Psoas muscle (tissue), 8 donors: ENCODE measurements around the gene OTUD7B. TPM values are rescaled to one million over a fixed set of nuclear protein-coding genes. Genes with fewer than 3 reads are reported as not detected.
A peak's percentile ranks its signal among the peaks of the same experiment; 100 is the strongest.

Experiments used
- ATAC-seq, 4 donors: fragments of 200-7000 bp; cut with Tn5 transposase; one replicate each; pipeline ENCODE4 v1.9.1; 2020; ENCODE audit warnings: moderate library complexity in 3 of 4, mild to moderate bottlenecking in 2 of 4
- DNase-seq, 2 donors: peaks; one replicate each; pipeline ENCODE4 v3.0.0-alpha.2; 2020
- H3K27ac ChIP-seq: fragments of 200-600 bp; one replicate; pipeline ENCODE4 v1.8.0; 2022
- H3K27me3 ChIP-seq, 3 donors: fragments of 200-600 bp in 1 of 3; one replicate each; pipeline versions ENCODE4 v1.6.1 to v1.8.0; 2013 to 2022; ENCODE audit warnings: low read length in 2 of 3, mild to moderate bottlenecking in 2 of 3, moderate library complexity in 1 of 3; ENCODE audit not compliant: insufficient read depth in 3 of 3
- H3K36me3 ChIP-seq, 2 donors: fragments of 200-600 bp in 1 of 2; one replicate each; pipeline versions ENCODE4 v1.6.1 to v1.8.0; 2013 to 2022; ENCODE audit warnings: low read depth in 1 of 2, mild to moderate bottlenecking in 1 of 2, moderate library complexity in 1 of 2; ENCODE audit not compliant: insufficient read depth in 1 of 2
- H3K4me1 ChIP-seq: fragments of 200-600 bp; one replicate; pipeline ENCODE4 v1.8.0; 2022
- H3K4me3 ChIP-seq: fragments of 200-600 bp; one replicate; pipeline ENCODE4 v1.8.0; 2022; ENCODE audit warnings: mild to moderate bottlenecking
- H3K9me3 ChIP-seq: fragments of 200-600 bp; one replicate; pipeline ENCODE4 v1.8.0; 2022
- CTCF ChIP-seq: fragments of 200-600 bp; IDR thresholded peaks from one replicate; pipeline ENCODE4 v1.8.0; 2022; ENCODE audit warnings: antibody characterized with exemption
- WGBS, 3 donors: extraction: QIAGEN DNeasy Blood & Tissue Kit; methylation state at CpG; one replicate each; pipeline versions ENCODE4 v1.1.6 to v1.1.7; 2013; 5-methylcytosine and 5-hydroxymethylcytosine counted together
- intact Hi-C, 2 donors: fragments of 100-400 bp; cut with DNase I; formaldehyde crosslinking; loops; one replicate each; pipeline versions ENCODE4 v1.11.0 to v1.14.2; 2022
- polyA plus RNA-seq, 3 donors: library from polyadenylated mRNA; stranded (reverse); fragments of 200-250 nt; gene quantifications; one replicate each; pipeline ENCODE4 v1.2.3, GENCODE V29; 2013
- total RNA-seq, 4 donors: library from RNA; stranded (reverse); fragmentation: NEBNext Ultra II Directional in 2 of 4; extraction: Animal tissue kit (Norgen Biotek cat#: 25700) in 2 of 4; gene quantifications; one replicate each; pipeline versions ENCODE4 v1.2.1 to v1.2.4, GENCODE V29; 2021 to 2023
- donor health status: healthy with polysubstance abuse.
- donor health status: DM: no; HTN: no; CAD: no; lungs with moderate emphysema.
- donor health status: Bipolar disorder and iron deficiency.
- donor health status: healthy.
- donor health status: DM: yes; HTN: yes; CAD: no.
- donor health status: DM: no; HTN: no; CAD: no.
- donor health status: DM: no; HTN: no; CAD: no.
- donor health status: DM: yes; HTN: yes; CAD: no.

Gene OTUD7B
- total and polyA plus RNA-seq, 7 donors = 6.8 to 62.0 (median 47.4) TPM

DNA sequence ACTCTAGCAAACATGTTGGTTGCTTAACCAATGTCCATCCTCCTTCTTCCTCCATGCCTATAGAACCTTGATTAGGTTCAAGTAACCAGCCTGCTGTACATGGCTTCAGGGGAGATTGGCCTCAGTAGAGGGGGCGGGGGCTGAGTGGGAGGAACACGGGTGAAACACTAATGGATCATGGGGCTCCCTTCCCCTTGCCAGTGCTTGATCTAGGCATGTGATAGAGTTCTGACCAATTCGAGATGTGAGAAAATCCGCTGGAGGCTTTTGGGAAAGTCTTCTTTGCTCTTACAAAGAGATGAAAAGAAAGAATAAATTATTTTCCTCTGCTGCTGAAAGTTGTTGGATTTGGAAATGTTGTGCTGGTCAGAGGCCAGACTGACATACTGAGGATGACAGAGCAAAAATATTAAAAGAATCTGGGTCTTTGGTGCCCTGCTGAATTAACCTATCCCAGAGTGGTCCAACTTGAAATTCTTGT, 5.2 kb upstream of the OTUD7B start:
- Histone ChIP-seq H3K36me3 (no peaks in the 10 kb centered on the region), H3K9me3 (no peaks in the 10 kb centered on the region), H3K4me1 (peaks cover 6% of the 10 kb centered on the region), H3K27me3 (no peaks in the 10 kb centered on the region), H3K27ac (no peak overlapping the region), H3K4me3 (no peak overlapping the region)
- DNase-seq (no peak), ATAC-seq (no peak)
- 79 to 86% (median 82%) methylated on average over 4 of the region's 4 CpGs for WGBS, 3 donors
- intact Hi-C loops = no loop called here
- no peak for TF ChIP-seq CTCF

DNA sequence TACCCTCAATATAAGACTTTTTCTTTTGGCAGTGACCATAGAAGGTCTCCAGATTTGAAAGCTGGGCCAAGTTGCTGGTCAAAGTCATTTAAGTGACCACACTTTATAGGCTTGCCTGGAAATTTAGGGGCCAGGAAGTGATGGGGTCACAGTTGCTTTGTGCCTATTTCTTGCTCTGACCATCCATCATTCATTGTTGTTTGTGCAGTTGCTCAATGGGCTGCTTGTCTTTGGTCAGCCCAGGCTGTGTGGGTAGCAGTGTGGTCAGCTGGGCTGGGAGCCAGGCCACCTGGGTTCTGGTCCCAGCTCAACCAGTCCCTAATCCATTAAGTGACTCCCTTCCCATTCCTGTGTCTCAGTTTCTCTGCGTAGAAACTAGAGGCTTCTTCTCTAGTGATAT, 2.1 kb upstream of the OTUD7B start:
- Histone ChIP-seq H3K9me3 (no peaks in the 10 kb centered on the region), H3K4me3 (no peak overlapping the region), H3K27me3 (no peaks in the 10 kb centered on the region), H3K27ac (no peak overlapping the region), H3K4me1 (peaks cover 18% of the 10 kb centered on the region), H3K36me3 (no peaks in the 10 kb centered on the region)
- DNase-seq = no peak
- no peak for ATAC-seq
- TF ChIP-seq CTCF = no peak
- intact Hi-C loops = no loop called here
- 81 to 92% (median 87%) methylated on average over 1 of the region's 1 CpG for whole genome bisulfite sequencing, 3 donors

GRCh38 chr1:150009604-150010392, 728 bp downstream of the OTUD7B start:
- Histone ChIP-seq H3K27me3 (no peaks in the 10 kb centered on the region), H3K9me3 (no peaks in the 10 kb centered on the region), H3K4me3 (peak overlapping the region; percentile 81), H3K27ac (peak overlapping the region; percentile 96), H3K36me3 (peaks cover 0 to 12% of the 10 kb centered on the region in 2 donors), H3K4me1 (peaks cover 47% of the 10 kb centered on the region)
- peak; percentile 50 to 81 for DNase-seq
- no peak for TF ChIP-seq CTCF
- ATAC-seq = peak; percentile 78 to 86 (median 82)
- WGBS, 3 donors = 0% methylated on average over 25 to 29 of the region's 29 CpGs
- intact Hi-C loops = loop anchor here in 1 of 2 donors (2.0 kb wide), 1 partner anchor 57 kb away; the partner anchor contains the start of gene VPS45

GRCh38 chr1:150008699-150009098, 1.8 kb downstream of the OTUD7B start:
- 36 to 45% (median 40%) methylated on average over 6 of the region's 6 CpGs for WGBS, 3 donors
- peak overlapping the region; percentile 81 for H3K4me3 ChIP-seq
- ATAC-seq (no peak), DNase-seq (no peak)
- H3K4me1 ChIP-seq = peaks cover 48% of the 10 kb centered on the region
- peak overlapping the region; percentile 96 for H3K27ac ChIP-seq
- peaks cover 0 to 23% of the 10 kb centered on the region in 2 donors for H3K36me3 ChIP-seq
- TF ChIP-seq CTCF = no peak
- H3K9me3 ChIP-seq = no peaks in the 10 kb centered on the region
- no peaks in the 10 kb centered on the region for H3K27me3 ChIP-seq
- intact Hi-C loops = no loop called here
